NCI-H2029 (cell line): ENCODE data around the gene SAP130.
"Not testable (repeated sequence)": the region's sequence is repeated elsewhere in the genome, so short reads cannot be mapped to it uniquely, and the experiment has no call there.

ENCODE experiments used
- DNase-seq: peaks from one replicate; lab custom pipeline; 2025; lab: John Stamatoyannopoulos, UW

SAP130 gene

DNA sequence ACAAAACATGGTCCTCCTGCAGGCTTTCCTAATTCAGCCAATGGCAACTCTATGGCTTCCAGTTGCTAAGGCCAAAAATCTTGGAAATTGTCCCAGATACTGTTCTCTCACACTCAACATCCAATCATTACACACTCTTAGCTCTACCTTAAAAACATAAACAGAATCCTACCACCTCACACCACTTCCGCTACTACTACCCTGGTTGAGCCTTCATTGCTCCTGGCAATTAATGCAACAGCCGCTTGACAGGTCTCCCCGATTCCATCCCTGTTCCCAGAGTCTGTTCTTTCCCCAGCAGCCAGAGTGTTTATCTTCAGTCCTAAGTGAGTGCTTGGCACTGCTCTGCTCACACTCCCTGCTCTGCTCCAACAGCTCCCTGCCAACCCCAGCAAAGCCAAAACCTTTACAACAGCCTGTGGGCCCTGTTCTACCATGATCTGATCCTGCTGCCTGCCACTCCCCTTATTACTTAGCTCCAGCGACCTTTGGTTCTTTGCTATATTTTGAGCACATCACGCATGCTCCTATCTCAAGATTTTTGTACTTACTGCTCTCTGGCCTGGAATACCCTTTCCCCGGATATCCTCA, 74.6 kb downstream of the SAP130 start:
- no peak for DNase-seq

DNA sequence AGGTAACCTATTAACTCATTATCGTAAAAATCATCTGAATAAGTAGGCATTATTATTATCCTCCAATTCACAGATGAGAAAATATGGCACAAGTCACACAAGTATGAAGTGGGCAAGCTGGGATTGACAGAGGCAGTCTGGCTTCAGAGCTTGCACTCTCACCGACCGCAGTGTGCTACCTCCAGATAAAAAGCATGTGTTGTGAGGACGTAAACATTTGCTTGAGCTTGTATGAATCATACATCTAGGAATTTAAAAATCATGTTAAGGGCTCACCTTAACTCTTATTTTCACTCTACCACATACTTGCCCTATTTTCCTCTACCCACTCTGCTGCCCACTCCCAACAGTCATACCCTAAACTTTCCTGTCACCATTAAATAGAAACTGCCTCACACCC, 76.8 kb downstream of the SAP130 start:
- no peak for DNase-seq

DNA sequence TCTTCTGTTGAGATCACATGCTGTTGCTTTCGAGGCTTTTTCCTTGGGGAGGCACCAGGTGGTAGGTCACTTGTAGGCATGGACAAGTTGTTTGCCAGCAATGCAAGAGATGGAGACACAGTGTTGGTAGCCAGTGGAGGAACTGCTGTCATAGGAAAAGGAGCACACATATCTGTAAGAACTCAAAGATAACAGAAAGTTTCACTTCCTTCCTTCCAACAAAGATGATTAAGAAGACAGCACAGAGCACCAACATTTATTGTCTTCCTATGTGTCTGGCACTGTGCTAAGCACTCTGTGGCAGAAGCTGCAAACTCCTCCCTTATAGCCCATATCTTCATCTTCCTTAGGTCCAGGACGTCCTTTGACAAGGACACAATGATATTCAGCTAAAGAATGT, 77.6 kb downstream of the SAP130 start:
- no peak for DNase-seq

DNA sequence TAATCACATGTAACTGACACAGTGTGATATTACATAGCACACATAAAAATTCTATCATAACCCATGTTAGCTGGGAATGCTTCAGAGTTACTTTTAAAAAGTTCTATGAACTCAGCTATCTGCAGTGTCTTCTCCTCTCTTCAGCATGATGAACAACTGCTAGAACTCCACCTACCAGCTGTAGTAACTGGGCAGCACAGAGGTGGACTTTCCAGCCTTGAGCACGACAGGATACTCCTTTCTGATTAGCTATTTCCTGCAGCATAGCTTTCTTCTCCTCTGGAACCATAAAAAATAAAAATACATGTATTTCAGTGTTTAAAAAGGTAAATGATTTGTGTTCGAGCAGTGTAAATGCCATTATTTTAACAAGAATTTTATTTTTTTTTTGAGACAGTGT, 82.6 kb downstream of the SAP130 start:
- DNase-seq = no peak

DNA sequence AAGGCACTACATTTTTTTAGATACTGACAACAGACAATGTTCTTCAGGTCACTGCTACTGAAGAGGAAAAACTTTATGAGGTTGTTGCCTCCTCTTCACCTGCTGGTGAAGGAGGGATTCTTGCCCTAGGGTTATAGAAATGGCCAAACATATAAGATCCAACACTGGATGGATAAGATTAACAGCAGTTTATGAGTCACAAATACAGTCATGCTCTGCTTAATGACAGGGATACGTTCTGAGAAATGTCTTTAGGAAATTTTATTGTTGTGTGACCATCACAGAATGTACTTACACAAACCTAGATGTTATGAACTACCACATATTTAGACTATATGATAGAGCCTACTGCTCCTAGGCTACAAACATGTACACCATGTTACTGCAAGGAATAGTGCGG, 84.7 kb downstream of the SAP130 start:
- DNase-seq = no peak

DNA sequence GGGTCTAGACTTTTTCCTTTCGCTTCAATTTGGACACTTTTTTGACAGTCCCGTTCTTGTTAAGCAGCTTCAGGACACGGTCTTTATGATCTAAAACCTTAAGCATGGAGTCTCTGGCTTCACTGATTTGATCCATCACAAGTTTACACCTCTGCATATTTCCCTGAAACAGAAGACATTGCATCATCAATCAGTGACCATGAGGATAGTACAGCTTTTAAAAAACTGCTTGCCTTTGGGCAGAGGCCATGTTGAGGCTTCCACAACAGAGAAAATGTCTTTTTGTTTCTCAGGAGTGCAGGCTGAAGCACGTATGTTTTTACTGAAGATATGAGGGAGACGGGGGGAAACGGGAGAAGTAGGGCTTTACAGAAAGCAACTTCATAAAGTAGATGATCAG, 85.9 kb downstream of the SAP130 start:
- no peak for DNase-seq

DNA sequence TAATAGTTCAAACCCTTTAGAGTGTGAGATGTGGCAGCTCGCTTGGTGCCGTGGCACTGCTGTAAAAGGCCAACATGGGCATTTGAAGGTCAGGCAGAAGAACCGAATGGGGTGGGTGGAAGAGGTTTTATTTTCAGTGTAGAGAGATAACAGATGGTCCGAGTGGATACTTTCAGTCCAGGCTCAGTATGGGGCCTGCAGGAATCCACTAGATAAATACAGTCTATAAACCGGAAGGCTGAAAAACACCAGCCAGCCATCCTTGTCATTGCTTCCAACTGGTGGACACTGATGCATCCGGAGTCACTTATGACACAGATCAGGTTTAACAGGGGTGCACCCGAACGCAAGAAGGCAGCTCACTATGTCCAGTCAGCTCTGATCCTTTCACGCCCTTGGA, 86.4 kb downstream of the SAP130 start:
- no peak for DNase-seq

DNA sequence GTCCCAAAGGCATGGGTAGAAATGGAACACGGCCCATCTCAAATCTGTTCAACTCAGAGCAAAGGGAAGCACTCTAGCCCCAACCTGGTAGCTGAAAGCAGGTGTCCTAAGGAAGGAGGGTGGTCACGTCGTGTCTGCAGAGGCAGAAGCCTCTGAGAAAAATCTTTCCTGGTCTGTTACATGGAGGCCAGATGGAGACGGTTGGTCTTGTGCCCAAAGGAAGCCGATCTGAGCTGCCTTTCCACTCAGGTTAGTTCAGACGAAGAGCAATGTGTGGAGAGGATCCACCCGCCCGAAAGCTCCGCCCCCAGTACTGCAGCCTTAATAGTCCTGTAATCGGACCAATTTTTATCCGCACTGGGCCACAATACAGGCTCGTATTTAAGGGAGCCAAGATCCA, 87.2 kb downstream of the SAP130 start:
- DNase-seq = no peak

DNA sequence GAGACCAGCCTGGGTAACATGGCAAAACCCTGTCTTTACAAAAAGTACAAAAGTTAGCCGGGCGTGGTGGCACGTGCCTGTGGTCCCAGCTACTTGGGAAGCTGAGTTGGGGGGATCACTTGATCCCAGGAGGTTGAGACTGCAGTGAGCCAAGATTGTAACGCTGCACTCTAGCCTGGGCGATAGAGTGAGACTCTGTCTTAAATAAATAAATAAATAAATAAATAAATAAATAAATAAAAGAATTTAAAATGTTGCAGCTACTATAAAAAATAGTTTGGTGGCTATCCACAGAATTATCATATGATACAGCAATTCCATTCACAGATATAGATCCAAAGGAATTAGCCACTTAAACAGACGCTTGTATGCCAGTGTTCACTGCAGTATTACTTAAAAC, 92.5 kb downstream of the SAP130 start:
- no peak for DNase-seq

DNA sequence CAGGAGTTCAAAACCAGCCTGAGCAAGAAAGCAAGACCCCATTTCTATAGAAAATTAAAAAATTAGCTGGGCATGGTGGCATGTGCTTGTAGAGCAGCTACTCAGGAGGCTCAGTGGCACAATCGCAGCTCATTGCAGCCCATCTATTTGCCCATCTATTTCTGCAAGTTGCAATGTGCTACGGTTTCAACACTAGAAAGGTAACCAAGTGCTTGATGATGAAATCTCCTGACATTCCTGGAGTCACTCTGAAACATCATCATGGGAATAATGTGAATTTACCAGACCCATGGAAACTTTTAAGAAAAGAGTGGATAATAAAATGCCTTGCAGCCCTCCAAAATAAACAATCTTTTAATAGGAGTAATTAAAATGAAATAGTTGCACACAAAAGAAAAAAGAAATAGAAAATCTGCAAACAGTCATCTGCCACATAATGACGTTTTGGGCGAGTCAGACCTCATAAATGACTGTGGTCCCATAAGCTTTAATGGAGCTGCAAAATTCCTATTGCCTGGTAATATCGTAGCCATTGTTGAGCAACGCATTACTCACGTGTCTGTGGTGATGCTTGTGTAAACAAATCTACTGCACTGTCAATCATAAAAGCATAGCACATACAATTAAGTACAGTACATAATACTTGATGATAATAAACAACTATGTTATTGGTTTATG, 95.5 kb downstream of the SAP130 start:
- DNase-seq = no peak

DNA sequence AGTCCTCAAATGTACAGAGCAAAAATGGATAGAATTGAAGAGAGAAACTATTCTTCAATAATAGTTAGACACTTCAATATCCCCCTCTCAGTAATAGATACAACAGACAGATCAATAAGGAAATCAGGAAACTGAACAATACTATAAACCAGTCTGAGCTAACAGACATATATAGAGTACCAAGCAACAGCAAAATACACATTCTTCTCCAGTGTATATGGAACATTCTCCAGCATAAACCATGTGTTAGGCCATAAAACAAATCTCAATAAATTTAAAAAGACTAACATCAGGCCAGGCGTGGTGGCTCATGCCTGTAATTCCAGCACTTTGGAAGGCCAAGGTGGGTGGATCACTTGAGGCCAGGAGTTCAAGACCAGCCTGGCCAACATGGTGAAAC, 98.4 kb downstream of the SAP130 start:
- DNase-seq = no peak

DNA sequence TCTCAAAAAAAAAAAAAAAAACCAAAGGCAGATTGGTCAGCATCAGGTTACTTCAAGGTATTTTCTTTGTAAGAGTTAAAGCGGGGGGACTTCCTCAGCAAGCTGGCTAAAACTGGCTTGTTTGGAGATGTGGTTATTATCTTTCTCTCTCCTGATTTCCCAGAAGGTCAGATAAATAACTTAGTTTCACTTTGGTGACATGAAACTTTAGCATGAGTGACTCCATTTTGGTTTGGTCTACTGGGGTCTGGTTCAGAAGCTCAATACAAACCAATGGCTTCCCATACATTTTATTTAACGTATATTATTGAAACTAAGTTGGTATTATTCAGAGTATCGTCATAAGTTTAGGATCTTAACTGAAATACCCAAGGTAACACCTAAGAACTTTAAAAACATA, 100.5 kb downstream of the SAP130 start:
- no peak for DNase-seq

DNA sequence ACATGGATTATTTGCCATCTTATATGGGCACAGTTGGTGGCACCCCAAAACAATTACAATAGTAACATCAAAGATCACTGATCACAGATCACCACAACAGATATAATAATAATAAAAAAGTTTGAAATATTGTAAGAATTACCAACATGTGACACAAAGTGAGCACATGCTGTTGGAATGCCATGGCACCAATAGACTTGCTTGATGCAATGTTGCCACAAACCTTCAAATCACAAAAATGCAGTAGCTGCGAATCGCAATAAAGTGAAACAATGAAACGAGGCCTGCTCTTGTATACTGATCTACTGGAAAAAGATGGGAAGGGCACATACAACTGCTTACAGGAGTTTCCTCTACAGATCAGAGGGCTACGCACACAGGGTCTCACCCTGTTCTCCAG, 109.9 kb downstream of the SAP130 start:
- DNase-seq = no peak

DNA sequence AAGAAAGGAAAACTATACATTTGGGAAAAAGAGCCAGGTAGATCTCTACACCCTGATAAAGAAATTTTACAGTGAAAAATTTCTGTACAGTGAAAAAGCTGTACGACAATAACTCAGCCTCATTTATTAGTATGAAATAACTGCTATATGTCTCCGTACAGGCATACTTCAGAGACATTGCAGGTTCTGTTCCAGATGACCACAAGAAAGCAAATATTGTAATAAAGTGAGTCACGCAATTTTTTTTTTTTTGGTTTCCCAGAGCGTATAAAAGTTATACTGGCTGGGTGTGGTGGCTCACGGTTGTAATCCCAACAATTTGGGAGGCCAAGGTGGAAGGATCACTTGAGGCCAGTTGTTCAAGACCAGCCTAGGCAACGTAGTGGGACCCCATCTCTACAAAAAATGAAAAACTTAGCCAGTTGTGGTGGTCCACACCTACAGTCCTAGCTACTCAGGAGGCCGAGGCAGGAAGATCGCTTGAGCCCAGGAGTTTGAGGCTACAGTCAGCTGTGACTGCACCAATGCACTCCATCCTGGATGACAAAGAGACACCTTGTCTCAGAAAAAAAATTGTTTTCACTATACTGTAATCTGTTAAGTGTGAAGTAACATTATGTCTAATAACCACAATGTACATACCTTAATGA, 113.9 kb downstream of the SAP130 start:
- DNase-seq = no peak

DNA sequence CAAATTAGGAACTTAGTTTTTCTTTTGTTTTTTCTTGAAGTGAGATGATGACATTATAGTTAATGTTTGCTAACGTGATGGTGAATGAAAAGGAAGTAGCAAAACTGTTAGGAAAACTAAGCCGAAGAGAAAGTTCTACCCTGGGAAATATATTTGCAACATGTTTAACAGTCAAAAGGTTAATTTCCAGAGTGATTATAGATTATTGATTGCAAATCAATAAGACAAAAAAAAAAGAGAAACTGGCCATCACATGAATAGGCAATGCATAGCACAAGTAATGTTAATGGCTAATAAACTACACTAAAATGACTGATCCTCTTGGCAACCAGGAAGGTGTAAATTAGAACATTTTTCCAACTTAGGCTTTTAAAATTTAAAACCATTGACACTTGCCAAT, 116.1 kb downstream of the SAP130 start:
- DNase-seq = no peak

DNA sequence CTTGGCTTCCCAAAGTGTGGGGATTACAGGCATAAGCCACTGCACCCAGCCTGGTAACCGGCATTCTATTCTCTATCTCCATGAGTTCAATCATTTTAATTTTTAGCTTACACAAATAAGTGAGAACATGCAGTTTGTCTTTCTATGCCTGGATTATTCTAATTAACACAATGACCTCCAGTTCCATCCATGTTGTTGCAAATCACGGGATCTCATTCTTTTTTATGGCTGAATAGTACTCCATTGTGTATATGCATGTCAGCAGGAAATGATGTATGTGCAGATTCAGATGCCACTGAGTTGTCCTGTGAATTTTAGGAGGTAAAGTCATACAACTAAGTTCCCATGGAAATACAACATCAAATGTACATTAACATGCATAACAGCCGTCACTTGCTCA, 117.4 kb downstream of the SAP130 start:
- DNase-seq = no peak

DNA sequence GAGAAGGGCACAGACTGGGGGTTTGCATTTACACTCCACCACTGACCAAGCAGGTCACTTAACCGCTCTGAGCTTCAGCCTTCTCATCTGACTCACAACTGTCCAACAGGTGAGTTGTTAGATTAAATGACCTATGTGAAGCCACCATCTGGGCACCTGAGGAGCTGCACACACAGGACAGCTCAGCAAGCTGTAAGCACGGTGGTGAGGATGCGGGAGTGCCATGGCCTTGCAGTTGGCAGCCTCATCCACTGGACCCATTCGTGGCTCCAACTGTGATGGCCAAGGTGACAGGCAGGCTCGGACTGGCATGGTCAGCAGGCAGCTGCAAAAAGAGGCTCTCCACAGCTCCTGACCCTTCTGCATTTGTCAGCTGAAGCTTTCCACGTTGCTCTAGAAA, 118.8 kb downstream of the SAP130 start:
- no peak for DNase-seq

DNA sequence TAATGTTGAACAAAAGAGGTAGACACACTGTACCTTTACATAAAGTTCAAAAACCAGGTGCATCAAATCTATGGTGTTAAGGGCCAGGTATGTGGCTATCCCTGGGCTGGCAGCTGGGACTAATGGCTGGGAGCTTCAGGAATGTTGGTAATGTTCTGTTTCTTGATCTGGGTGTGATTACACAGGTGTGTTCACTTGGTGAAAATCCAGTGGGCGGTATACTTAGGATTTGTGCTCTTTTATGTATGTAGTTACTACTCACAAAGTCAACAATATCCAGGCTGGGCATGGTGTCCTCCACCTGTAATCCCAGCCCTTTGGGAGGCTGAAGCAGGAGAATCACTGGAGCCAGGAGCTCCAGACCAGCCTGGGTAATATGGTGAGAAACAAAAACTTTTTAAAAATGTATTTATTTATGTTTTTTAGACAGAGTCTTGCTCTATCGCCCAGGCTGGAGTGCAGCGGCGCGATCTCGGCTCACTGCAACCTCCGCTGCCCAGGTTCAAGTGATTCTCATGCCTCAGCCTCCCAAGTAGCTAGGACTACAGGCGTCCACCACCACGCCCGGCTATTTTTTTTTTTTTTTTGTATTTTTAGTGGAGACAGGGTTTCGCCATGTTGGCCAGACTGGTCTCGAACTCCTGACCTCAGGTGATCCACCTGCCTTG, 120.0 kb downstream of the SAP130 start:
- not testable (repeated sequence) for DNase-seq

DNA sequence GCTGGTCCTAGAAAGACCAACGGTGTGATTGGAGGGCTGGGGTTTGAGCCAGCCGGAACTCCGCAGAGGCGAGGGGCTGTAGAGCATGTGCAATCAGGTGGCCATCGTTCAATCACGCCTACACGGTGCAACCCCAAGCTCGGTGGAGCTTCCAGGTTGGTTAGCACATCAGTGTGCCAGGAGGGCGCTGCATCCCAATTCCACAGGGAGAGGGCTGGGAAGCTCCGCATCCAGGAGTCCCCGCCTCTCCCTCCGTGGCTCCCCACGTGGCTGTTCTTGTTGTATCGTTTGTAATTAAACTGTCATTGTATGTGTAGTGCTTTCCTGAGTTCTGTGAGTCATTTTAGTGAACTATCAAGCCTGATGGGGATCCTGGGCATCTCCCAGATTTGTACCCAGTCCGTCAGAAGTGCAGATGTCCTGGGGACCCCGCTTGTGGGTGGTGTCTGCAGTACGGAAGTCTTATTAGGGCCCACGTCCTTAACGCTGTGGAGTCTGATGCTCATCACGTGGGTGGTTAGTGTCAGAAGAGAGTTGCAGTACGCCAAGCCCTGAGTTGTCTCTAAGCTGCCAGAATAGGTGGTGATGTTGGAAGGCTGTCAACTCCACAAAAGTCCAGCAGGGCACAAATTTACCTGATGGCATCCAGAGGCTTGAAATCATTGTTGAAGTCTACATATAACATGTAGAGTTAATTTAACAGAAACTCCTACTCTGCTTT, 121.5 kb downstream of the SAP130 start:
- DNase-seq = no peak

DNA sequence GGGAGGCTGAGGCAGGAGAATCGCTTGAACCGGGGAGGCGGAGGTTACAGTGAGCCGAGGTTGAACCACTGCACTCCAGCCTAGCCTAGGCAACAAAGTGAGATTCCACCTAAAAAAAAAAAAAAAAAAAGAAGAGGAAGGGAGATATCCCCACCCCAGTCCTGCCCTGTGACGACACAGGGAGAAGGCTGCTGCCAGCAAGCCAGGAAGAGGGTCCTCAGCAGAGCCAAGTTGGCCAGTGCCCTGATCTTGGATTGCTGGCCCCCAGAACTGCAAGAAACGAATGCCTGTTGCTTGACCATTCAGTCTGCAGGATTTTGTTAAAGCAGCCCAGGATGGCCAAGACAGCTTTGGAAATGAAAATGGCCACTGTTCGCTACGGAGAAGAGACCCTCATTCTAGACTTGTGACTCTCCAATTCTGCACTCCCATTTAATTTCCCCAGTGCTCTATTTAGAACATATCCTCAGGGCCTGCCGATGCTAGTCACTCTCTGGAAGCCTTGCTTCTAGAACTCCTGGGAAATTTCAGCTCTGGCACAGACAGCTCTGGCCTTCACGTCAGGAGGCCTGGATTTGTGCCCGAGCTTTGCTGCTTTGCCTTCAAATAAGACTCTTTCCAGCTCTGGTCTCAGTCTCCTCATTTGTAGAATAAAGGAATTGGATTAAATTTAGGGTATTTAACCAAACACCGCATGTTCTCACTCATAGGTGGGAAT, 126.4 kb downstream of the SAP130 start:
- DNase-seq = no peak

DNA sequence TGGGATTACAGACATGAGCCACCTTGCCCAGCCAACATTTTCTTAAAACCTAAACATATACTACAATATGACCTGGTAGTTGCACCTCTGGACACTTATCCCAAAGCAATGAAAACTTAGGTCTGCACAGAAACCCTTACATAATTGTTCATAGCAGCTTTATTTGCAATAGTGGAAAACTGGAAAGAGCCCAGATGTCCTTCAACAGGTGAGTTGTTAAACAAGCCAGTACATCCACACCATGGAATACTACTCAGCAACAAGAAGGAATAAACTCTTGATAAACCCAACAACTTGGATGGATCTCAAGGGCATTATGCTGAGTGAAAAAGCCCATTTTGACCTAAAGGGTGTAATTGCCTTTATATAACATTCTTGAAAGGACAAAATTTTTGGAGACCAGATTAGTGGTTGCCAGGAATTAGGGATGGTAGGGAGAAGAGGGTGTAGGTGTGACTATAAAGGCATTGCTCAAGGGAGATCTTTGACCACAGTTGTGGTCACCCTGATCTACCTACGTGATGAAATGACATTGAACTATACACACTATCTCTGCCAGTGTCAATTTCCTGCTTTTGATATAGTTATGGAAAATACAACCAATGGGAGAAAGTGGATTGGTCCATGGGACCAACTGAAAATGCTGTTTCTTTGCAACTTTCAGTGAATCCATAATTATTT, 130.2 kb downstream of the SAP130 start:
- DNase-seq = no peak
